ENCODE data around the gene UBR2.

Gene UBR2

DNA sequence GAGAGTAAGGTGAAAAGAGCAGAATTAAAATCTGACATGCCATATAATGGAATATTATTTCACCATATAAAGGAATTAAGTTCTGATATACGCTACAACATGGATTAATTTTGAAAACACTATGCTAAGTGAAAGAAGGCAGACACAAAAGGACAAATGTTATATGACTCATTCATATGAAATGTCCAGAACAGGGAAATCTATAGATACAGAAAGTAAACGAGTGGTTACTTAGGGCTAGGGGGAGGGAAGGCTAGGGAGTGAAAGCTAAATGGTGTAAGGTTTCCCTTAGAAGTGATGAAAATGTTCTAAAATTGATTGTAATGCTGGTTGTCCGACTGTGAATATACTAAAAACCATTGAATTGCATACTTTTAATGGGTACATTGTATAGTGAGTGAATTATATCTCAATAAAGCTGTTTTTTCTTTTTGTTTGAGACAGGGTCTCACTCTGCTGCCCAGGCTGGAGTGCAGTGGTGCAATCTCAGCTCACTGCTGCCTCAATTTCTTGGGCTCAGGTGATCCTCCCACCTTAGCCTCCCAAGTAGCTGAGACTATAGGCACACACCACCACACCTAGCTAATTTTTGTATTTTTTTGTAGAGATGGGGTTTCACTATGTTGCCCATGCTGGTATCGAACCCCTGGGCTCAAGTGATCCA is 150.4 kb downstream of the UBR2 start:
- TF ChIP-seq, protein P1, sequence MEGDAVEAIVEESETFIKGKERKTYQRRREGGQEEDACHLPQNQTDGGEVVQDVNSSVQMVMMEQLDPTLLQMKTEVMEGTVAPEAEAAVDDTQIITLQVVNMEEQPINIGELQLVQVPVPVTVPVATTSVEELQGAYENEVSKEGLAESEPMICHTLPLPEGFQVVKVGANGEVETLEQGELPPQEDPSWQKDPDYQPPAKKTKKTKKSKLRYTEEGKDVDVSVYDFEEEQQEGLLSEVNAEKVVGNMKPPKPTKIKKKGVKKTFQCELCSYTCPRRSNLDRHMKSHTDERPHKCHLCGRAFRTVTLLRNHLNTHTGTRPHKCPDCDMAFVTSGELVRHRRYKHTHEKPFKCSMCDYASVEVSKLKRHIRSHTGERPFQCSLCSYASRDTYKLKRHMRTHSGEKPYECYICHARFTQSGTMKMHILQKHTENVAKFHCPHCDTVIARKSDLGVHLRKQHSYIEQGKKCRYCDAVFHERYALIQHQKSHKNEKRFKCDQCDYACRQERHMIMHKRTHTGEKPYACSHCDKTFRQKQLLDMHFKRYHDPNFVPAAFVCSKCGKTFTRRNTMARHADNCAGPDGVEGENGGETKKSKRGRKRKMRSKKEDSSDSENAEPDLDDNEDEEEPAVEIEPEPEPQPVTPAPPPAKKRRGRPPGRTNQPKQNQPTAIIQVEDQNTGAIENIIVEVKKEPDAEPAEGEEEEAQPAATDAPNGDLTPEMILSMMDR (IDR thresholded peaks at IDR 0.05): no peak

DNA sequence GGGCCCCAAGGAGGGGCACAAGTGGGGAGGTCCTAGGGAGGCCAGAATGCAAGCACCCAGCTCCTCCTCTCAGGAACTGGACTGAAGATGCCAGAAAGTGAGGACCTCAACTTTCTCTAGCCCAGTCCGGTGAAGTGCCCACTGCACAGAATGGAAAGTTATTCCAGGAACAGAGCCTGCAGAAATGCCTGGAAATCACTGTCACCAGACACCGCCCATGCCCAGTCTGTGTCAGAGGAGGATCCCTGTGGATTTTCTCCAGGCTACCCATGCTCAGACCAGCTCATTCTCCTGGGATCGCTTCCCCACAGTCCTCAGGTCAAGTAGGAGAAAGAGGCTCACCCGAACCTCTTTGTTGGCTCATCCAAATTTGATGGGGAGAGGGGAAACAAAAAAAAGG is 152.0 kb downstream of the UBR2 start:
- TF ChIP-seq, protein P1 (IDR thresholded peaks at IDR 0.05): no peak

DNA sequence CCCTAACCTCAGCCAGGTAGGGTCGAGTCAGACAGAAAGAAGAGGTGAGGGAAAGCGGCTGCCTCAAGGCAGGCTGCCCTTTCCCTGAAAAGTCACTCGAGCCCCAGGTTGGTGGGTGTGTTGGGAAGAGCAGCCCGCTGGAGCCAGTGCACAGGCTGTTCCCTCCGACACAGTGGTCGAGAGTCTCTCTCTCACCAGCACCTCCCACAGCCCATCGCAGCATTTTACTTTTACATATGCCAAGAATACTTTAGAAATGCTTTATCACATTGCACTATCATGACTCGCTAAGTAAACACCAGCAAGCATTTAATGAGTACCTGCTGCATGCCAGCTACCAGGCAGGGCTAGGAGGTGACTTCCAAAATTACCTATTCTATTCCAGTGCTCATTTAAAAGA is 156.9 kb downstream of the UBR2 start:
- TF ChIP-seq, protein P1 (IDR thresholded peaks at IDR 0.05): no peak

DNA sequence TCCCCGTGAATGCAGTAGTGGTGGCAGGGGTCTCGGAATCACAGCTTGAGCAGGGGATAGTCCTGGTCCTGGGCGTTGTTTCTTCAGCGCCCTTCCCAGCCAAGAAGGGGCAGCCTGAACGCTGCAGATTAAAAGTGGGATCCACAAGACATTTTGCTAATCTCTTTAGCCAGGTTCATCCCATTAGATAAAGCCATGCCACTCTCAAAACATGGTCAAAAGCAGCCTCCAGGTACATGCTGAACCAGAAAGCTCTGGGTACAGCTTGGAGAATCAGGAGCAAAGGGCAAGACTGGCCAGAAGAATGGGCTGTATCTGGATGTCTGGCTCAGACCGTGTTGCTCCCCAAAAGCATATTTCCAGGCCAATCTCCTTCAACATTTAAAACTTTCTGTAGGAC is 158.7 kb downstream of the UBR2 start, which contains the start of gene PRPH2:
TSS of gene PRPH2 (minus strand) at position 101 of the 400 bp plus-strand sequence. CDS start 263 bp downstream, outside the sequence.
- TF ChIP-seq, protein P1 (IDR thresholded peaks at IDR 0.05): no peak

DNA sequence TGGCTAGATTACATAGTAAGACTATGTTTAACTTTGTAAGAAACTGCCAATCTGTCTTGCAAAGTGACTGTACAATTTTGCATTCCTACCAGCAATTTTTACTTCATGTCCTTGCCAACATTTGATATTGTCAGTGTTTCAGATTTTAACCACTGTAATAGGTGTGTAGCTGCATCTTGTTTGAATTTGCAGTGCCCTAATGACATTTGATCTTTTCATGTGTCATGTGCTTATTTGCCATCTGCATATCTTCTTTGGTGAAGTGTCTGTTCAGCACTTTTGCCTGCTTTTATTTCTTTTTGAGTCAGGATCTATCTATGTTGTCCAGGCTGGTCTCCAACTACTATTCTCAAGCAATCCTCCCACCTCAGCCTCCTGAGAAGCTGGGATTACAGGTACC is 161.0 kb downstream of the UBR2 start:
- TF ChIP-seq, protein P1 (IDR thresholded peaks at IDR 0.05): no peak

DNA sequence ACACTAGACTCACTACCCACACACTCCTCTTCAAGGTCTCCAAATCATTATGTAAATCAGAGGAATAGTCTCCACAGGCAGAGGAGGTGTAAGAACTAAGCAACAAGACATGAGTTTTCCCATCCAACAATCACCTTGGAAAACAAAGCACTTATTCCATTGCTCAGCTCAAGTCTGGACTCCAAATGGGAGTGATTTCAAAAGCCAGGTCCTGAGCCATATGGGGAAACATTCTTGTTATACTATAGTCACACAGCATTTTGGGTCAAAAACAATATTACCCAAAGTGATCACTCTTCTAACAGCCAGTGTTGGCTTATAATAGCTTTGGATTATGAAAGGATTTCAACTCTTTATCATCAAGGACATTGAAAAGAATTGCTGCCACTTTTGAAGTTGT is 162.2 kb downstream of the UBR2 start:
- TF ChIP-seq, protein P1 (IDR thresholded peaks at IDR 0.05): no peak

DNA sequence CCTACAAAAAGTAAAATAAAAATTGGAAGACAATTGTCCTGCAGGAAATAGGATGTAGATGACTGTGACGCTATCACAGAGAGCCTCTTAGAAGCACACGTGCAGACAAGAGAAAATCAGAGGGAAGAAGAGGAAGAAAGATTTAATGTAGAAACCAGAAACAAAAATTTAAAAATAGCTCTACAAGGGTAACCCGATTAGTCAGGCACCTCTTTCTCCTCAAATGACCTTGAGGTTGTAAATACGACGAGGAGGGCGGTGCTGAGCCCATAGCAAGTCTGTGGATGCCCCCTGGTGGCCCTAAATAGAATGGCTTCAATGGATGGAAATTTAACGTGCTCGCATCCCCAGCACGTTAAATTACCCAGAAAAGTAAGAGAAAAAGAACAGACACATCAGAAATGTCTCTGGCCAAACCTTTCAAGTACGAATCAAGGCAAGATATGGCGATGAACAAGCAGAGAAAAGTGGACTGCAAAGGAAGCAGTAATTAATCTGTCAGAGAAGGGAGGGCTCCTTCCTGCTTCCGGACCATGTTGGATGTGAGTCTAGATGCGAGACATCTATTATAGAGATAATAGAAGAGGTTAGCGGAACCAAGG is 162.8 kb downstream of the UBR2 start:
- TF ChIP-seq, protein P1 (IDR thresholded peaks at IDR 0.05): peak; percentile 78

Data from LNCAP (cell line).